KMS-11 (cell line): ENCODE results near the gene RABL2A.
"Not testable (repeated sequence)": the region's sequence is repeated elsewhere in the genome, so short reads cannot be mapped to it uniquely, and the experiment has no call there.

Experiments used
- H2AFZ ChIP-seq: fragments of 200-600 bp; sonication (generic); 2 replicates; pipeline ENCODE4 v1.6.1; 2016; ENCODE audit warnings: antibody characterized with exemption, mixed run types, low read depth
- H3K27ac ChIP-seq: fragments of 200-600 bp; sonication (generic); 2 replicates; pipeline ENCODE4 v1.6.1; 2016; ENCODE audit warnings: mild to moderate bottlenecking, mixed run types
- H3K27me3 ChIP-seq: fragments of 200-600 bp; sonication (generic); 2 replicates; pipeline ENCODE4 v1.6.1; 2017; ENCODE audit warnings: mild to moderate bottlenecking, low read depth, mixed run types, moderate library complexity; ENCODE audit not compliant: insufficient read depth
- H3K36me3 ChIP-seq: fragments of 200-600 bp; sonication (generic); 2 replicates; pipeline ENCODE4 v1.6.1; 2017; ENCODE audit warnings: mild to moderate bottlenecking, mixed run types; ENCODE audit not compliant: insufficient read depth
- H3K4me1 ChIP-seq: fragments of 200-600 bp; sonication (generic); 2 replicates; pipeline ENCODE4 v1.6.1; 2016; ENCODE audit warnings: mild to moderate bottlenecking, low read depth, mixed run types; ENCODE audit not compliant: poor library complexity, severe bottlenecking
- H3K4me2 ChIP-seq: fragments of 200-600 bp; sonication (generic); 2 replicates; pipeline ENCODE4 v1.7.0; 2016; ENCODE audit warnings: mild to moderate bottlenecking, mixed run types
- H3K4me3 ChIP-seq: fragments of 200-600 bp; sonication (generic); IDR thresholded peaks from 2 replicates; pipeline ENCODE4 v1.6.1; 2017; ENCODE audit warnings: low read depth, low read length, mixed read lengths; ENCODE audit not compliant: insufficient read depth
- H3K79me2 ChIP-seq: fragments of 200-600 bp; sonication (generic); 2 replicates; pipeline ENCODE4 v1.6.1; 2016; ENCODE audit warnings: low read depth, mixed run types; ENCODE audit not compliant: insufficient read depth
- H3K9ac ChIP-seq: fragments of 200-600 bp; sonication (generic); 2 replicates; pipeline ENCODE4 v1.6.1; 2016; ENCODE audit warnings: mild to moderate bottlenecking, mixed run types
- H4K20me1 ChIP-seq: fragments of 200-600 bp; sonication (generic); 2 replicates; pipeline ENCODE4 v1.6.1; 2016; ENCODE audit warnings: mild to moderate bottlenecking, mixed run types; ENCODE audit not compliant: insufficient read depth
- TF ChIP-seq, protein P1 (sequence below): fragments of 200-600 bp; sonication (generic); conservative IDR thresholded peaks from 2 replicates; pipeline ENCODE4 v1.6.1; 2017; ENCODE audit warnings: low read depth, mild to moderate bottlenecking, antibody characterized with exemption, low read length, moderate library complexity, mixed read lengths

Gene RABL2A

DNA sequence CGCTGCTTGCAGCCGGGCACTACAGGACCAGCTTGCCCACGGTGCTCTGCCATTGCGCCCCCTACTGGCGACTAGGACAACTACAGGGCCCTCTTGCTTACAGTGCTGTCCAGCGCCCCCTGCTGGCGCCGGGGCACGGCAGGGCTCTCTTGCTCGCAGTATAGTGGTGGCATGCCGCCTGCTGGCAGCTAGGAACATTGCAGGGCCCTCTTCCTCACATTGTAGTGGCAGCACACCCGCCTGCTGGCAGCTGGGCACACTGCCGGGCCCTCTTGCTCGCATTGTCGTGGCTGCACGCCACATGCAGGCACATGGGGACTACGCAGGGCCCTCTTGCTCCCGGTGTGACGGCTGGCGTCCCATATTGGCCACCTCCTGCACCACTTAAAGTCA is 23.0 kb upstream of the RABL2A start:
- not testable (repeated sequence) for H3K9ac ChIP-seq, H3K27me3 ChIP-seq, H3K79me2 ChIP-seq, H3K36me3 ChIP-seq, H3K4me1 ChIP-seq, H3K4me3 ChIP-seq, H3K27ac ChIP-seq, H4K20me1 ChIP-seq, H3K4me2 ChIP-seq
- peak overlapping the region; percentile 38; the same call in 1 of the 2 replicates for H2AFZ ChIP-seq
- TF ChIP-seq, protein P1, sequence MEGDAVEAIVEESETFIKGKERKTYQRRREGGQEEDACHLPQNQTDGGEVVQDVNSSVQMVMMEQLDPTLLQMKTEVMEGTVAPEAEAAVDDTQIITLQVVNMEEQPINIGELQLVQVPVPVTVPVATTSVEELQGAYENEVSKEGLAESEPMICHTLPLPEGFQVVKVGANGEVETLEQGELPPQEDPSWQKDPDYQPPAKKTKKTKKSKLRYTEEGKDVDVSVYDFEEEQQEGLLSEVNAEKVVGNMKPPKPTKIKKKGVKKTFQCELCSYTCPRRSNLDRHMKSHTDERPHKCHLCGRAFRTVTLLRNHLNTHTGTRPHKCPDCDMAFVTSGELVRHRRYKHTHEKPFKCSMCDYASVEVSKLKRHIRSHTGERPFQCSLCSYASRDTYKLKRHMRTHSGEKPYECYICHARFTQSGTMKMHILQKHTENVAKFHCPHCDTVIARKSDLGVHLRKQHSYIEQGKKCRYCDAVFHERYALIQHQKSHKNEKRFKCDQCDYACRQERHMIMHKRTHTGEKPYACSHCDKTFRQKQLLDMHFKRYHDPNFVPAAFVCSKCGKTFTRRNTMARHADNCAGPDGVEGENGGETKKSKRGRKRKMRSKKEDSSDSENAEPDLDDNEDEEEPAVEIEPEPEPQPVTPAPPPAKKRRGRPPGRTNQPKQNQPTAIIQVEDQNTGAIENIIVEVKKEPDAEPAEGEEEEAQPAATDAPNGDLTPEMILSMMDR: peak; percentile 78

DNA sequence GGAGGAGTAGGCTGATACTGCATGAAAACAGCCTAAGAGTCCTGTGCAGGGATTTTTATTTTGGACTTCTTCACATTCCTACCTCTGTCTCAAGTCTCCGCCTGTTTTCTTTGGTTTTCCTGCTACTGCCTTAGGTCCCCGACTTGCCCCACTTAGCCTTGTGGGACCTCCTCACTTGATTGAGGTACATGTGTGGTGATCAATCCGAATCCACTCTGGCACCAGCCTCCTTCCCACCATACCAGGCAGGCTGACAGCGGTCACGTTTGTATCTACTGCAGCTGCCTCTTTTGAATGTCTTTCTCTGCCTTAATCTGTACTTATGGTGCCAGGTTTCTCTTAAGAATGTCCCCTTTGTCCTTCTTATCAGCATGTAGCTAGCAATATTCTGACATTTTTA is 22.4 kb upstream of the RABL2A start:
- not testable (repeated sequence) for H3K27me3 ChIP-seq, H3K27ac ChIP-seq, H3K9ac ChIP-seq, H3K4me2 ChIP-seq, H3K36me3 ChIP-seq, H4K20me1 ChIP-seq, H3K4me1 ChIP-seq, H3K4me3 ChIP-seq, H3K79me2 ChIP-seq
- H2AFZ ChIP-seq: peak overlapping the region; percentile 38; the same call in 1 of the 2 replicates

DNA sequence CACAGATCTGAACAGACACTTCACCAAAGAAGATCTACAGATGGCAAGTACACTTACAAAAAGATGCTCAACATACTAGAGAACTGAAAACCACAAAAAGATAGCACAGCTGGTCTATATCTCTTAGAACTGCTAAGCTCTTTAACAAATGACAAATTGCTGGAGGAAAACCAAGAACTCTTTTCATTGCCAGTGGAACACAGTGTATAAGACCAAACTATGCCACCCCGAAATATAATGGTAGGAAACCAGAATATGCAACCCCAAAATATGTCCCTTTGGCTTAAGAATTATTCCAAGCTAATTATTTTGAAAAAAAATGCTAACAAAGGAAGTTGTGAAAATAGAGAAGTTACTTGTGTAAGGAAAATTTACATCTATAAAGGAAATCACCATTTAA is 21.0 kb upstream of the RABL2A start:
- H3K9ac ChIP-seq, H3K4me3 ChIP-seq, H3K79me2 ChIP-seq, H3K4me1 ChIP-seq, H3K27me3 ChIP-seq, H3K4me2 ChIP-seq, H3K36me3 ChIP-seq, H4K20me1 ChIP-seq, H3K27ac ChIP-seq, H2AFZ ChIP-seq: not testable (repeated sequence)

DNA sequence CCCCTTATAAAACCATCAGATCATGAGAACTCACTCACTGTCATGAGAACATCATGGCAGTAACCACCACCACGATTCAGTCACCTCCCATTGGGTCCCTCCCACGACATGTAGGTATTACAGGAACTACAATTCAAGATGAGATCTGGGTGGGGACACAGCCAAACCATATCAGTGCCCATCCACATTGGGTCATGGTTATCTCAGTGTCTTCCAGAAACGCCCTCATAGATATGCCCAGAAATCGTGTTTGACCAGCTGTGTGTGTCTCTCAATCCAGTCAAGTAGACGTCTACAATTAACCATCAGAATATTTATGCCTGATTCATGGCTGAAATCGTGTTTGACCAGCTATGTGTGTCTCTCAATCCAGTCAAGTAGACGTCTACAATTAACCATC is 17.2 kb upstream of the RABL2A start:
- not testable (repeated sequence) for H3K4me3 ChIP-seq, H2AFZ ChIP-seq, H3K36me3 ChIP-seq, H4K20me1 ChIP-seq, H3K4me1 ChIP-seq, H3K9ac ChIP-seq, H3K79me2 ChIP-seq, H3K27ac ChIP-seq, H3K27me3 ChIP-seq, H3K4me2 ChIP-seq

DNA sequence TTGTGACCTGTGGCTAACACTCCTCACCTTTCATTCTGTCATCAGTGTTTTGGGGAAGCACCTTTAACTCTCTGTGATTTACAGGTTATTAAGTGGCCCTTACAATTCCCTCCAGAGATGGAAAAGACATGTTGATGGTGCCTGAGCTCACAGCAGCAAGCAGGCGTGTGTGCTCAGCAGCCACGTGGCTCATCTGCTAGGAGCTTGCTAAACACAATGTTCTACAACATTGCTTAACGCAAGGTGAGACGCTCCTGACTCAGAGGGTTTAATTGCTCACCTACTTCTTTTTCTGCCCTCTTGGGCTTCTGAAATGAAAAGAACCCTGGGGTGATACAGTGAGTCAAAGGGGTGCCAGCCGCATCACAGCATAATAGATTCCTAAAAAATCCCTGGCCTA is 6.1 kb upstream of the RABL2A start:
- not testable (repeated sequence) for H3K4me3 ChIP-seq, H3K79me2 ChIP-seq, H3K27me3 ChIP-seq, H3K4me2 ChIP-seq, H2AFZ ChIP-seq, H3K27ac ChIP-seq, H3K36me3 ChIP-seq, H3K9ac ChIP-seq, H3K4me1 ChIP-seq, H4K20me1 ChIP-seq

DNA sequence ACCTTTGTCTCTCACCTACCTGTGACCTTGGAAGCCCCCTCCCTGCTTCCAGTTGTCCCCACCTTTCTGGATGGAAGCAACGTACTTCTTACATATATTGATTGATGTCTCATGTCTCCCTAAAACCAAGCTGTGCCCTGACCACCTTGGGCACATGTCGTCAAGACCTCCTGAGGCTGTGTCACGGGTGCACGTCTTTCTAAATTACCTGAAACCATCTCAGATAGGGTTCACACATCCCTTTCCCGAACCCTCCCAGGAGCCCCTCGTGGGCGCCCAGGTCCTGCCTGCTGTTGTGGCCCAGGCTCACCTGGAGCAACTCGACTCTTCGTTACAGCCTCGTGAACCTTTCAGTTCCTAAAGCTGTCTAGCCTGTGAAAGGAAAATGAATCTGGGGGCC is 1.2 kb upstream of the RABL2A start:
- not testable (repeated sequence) for H3K4me2 ChIP-seq, H3K79me2 ChIP-seq, H3K4me3 ChIP-seq, H3K27me3 ChIP-seq, H4K20me1 ChIP-seq, H3K27ac ChIP-seq, H3K36me3 ChIP-seq, H3K4me1 ChIP-seq, H2AFZ ChIP-seq, H3K9ac ChIP-seq

DNA sequence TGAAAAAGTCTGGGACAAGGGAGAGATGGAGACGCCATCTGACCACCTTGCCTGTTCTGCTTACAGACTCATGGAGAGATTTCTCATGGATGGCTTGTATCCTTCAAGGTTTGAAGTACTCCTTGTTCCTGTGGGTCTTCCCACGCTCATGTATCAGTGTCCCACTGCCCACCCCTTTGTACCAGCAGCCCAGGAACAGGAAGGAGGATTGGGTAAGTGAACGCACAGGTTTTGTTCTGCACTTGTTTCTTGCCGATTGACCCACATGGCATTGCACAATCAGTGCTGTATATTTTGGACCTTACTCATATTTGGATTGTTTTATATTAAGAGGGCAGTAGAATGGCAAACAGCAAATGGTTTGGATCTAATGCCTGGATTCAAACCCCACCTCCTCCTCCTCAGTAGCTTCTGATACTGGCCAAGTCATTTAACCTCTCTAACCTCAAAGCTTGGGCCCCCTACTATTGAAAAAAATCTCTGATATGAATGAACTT is 5.8 kb downstream of the RABL2A start:
- not testable (repeated sequence) for H3K27ac ChIP-seq

DNA sequence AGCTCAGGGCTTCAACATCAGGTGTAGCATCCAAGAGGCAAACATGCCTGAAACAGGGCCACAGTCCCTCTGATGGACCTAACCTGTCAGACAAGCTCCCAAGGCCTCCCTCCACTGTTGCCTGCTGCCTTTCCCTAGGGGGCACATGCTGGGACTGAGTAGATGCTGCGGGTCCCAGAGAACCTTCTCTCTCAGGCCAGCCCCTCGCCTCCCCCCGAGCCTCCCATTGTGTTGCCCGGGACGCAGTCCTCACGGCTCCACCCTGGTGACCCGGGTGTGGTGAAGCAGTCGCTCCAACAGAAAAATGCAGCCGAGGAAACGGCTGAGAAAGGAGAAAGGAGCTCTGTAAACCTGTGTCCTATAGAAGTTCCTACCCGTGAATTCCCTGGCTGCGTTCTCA is 8.3 kb downstream of the RABL2A start:
- not testable (repeated sequence) for H3K4me2 ChIP-seq, H3K27ac ChIP-seq, H3K4me3 ChIP-seq, H3K4me1 ChIP-seq, H4K20me1 ChIP-seq, H3K36me3 ChIP-seq, H2AFZ ChIP-seq, H3K27me3 ChIP-seq, H3K79me2 ChIP-seq, H3K9ac ChIP-seq

More for the DNA sequence above, 5.8 kb downstream of the RABL2A start:
- H3K27me3 ChIP-seq, H3K9ac ChIP-seq, H3K36me3 ChIP-seq, H3K79me2 ChIP-seq, H3K4me1 ChIP-seq, H4K20me1 ChIP-seq, H3K4me3 ChIP-seq, H3K4me2 ChIP-seq, H2AFZ ChIP-seq: not testable (repeated sequence)

DNA sequence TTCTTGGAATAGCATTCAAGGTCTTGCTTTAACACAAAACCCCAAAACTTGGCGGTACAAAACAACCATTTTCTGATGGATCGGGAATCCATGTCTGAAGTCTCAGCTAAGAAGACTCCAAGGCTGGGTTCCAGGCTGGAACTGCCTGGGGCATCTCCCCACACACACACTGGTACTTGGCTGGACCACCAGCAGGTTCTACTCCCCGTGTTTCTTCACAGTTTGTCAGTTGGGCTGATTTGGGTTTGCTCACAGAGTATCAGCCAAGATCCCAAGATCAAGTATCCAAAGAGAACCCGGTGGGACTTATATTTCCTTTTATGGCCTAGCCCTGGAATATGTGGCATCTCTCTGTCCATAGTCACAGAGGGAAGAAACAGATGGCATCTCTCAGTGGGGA is 9.2 kb downstream of the RABL2A start:
- not testable (repeated sequence) for H3K4me2 ChIP-seq, H3K4me1 ChIP-seq, H3K27me3 ChIP-seq, H3K9ac ChIP-seq, H3K4me3 ChIP-seq, H3K27ac ChIP-seq, H3K79me2 ChIP-seq, H4K20me1 ChIP-seq, H2AFZ ChIP-seq, H3K36me3 ChIP-seq

DNA sequence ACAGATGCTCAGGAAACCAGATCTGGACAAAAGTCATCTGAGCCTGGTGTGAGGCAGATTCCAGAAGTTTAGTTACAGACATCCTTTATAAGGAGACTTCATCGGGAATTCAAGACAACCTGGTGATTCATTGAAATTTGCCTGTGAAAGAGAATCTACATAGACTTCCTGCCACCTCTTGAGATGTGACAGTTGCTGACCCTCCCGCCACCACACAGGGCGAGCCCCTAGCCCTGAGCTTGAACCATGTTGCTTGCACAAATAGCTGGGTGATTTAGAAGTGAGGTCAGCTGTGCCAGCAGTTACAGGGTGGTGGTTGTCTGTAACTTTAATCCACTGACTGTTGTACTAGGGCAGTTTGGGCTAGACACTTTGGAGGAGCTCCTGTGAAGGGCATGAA is 11.0 kb downstream of the RABL2A start:
- not testable (repeated sequence) for H3K27ac ChIP-seq, H3K36me3 ChIP-seq, H3K27me3 ChIP-seq, H3K4me3 ChIP-seq, H3K4me1 ChIP-seq, H3K4me2 ChIP-seq, H3K79me2 ChIP-seq, H3K9ac ChIP-seq, H2AFZ ChIP-seq, H4K20me1 ChIP-seq
